Cerebellar nuclear complex (tissue), 1 donor: ENCODE data around the gene UBAC1.
"Not testable (repeated sequence)": the region's sequence is repeated elsewhere in the genome, so short reads cannot be mapped to it uniquely, and the experiment has no call there.

ENCODE experiments used
- DNase-seq, 2 experiments: peaks; one replicate each; lab custom pipeline; 2025; lab: John Stamatoyannopoulos, UW

UBAC1 gene

GRCh38 chr9:135959814-135960213, 1.4 kb downstream of the UBAC1 start:
- no peak for DNase-seq

- DNase-seq, result no peak
Measured at GRCh38 chr9:135958485-135958884, 2.7 kb downstream of the UBAC1 start.

DNA sequence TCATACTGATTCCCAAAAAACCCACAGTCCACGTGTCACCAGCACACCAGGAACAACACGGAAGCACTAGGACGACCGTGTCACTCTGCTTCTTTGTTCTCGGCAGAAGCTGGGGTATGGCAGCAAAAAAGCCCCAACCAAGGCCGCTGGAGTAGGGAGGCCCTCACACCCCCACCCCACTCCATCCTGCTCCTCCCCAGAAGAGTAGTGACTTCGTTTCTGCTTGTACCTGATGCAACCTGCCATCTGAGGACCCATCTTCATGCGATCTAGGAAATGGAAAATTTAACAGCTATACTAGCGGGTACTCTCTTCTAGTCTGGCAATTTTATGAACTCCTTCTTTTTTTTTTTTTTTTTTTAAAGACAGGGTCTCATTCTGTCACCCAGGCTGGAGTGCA, 3.7 kb downstream of the UBAC1 start:
- DNase-seq, result no peak

DNA sequence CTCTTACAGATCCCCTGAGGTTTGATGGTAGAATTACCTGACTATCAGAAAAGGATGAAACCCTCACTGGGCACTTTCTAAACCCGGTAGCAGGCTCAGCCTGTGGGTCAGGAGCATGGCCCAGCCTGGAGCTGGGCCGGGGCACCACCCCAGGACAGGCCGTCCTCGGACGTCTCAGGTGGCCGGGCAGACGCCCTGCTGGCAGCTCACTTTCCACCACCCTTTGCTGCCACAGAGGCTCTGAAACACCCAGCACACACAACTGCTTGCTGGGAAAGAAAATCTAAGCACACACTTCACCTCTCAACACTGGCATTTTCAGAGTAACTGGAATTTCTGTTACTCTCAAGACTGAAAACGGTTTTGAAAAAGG, 4.4 kb downstream of the UBAC1 start:
- no peak for DNase-seq

DNA sequence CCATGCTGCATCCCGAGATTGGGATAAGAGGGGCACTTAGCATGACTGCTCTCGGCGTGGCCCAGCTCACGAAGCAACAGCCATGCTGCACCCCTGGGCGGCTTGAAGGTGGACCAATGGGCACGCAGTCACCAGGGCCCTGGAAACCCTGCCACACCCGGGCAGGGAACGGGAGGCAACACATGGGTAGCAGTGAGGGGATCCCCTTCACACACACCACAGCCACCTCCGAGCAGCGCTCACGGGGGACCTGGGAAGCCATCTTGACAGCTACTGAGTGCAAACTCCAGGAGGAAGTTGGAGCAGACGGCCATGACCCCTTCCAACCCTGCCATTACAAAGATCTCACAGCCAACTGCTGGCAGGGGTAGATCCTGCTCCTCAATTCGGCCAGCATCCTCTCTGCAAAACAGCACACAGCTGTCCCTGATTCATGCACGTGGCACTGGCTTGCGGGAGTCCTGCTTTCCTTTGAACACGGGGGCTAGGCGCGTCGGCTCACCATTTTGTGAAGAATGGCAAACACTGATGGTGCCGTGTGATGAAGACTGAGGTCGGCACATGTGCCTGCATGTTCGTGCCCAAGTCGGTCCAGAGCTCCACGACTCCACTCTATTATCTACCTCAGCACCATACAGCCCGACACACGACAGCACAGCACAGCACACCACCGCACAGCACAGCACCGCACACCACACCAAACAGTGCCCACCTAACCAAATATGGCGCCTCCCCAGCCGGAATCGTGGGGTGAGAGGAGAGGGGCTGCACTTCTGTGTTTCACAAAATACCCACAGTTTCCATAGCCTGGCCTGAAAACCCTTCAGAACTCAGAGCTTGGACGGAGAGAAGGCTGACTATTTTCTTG, 5.0 kb downstream of the UBAC1 start:
- no peak for DNase-seq

- no peak for DNase-seq
Measured at GRCh38 chr9:135952664-135953206, 8.4 kb downstream of the UBAC1 start.

DNA sequence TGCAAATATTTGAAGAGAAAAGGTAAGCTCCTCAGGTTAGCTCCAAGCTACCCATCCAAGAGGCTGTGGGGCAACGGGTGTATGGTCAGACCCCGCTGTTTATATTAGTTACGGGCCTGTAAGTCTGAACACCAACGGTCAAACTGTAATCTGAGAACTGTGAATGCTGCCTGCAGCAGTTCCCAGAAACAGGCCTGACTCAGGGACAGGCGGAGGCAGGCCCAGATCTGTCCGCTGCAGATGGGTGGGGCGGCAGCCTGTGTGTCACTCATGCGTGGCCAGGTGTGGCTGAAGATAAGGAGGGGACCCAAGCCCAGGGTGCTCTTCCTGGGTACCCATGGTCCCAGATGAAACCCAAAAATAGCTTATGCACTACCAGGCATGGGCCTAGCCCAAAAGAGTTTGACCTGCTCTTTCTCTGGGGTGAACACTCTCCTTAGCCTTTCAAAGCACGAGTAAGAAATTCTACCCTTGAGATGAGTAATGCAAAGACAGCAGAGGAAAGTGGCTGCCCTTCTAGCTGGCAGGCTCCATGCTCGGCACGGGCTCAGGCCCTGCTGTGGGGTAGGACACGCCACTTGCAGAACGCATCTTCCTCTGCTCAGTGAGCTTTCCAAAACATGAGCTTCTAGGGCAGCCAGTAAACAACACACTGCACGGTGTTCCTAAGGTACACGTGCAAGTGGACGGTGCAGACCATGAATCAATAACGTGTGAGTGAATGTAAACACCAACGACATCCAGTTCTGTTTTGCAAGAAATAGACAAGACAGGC, 9.1 kb downstream of the UBAC1 start:
- DNase-seq, result no peak

- DNase-seq, result not testable (repeated sequence)
Measured at GRCh38 chr9:135951310-135951709, 9.9 kb downstream of the UBAC1 start.

DNA sequence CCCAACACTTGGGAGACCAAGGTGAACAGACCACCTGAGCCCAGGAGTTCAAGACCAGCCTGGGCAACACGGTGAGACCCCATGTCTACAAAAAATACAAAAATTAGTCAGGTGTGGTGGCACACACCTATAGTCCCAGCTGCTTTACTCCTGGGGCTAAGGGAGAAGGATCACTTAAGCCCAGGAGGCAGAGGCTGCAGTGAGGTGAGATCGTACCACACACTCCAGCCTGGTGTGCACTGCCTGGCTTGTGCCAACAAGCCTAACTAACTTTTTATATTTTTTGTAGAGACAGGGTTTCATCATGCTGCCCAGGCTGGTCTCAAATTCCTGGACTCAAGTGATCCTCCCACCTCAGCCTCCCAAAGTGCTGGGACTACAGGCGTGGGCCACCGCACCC, 10.3 kb downstream of the UBAC1 start:
- not testable (repeated sequence) for DNase-seq

DNA sequence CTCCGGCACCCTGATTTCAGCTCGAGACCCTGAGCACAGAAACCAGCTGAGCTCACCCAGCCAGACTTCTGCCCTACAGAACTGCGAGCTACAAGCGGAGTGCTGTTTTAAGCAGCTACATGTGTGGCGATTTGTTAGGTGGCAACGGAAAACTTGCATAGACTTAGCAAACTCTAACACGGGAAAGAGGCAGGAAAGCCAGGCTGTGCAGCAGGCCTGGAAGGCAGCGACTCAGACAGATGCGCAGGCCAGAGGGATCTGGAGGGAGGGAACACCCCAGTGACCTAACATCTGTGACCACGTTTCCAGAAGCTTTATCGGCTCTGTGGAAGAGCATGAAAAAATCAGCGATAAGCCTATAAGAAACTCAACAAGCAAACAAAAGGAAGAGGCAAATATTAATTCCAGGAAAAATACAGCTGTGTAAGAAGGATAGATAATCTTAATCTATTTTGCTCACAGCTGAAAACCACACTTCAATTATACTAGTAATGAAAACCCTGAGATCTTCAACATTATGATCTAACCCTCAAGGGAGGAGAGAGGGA, 11.0 kb downstream of the UBAC1 start:
- no peak for DNase-seq

DNA sequence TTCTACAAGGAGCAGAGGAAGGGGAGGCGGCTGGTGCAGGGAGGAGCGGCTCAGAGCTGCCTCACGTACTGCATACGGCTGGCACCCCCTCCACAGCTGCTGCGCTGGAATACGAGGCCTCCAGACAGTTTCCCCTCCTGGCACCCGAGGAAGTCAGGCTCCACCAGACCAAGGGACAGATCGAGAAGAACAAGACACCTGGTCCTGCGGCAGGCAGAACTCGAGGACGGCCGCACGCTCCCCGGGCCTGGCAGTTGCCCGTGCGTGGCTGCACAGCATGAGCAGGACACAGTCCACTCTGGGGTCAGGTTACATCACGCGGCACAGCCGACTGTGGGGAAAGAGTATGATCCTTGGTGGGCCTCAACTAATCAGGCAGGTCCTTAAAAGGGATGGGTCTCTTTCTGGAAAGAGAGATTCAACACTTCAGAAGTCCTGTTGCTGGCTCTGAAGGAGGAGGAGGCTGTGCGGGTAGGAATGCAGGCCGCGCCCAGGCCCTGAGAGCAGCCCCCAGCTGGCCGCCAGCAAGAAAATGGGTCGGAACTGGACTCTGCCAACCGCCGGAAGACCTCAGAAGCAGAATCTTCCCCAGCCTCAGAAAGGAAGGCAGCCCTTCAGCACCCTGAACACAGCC, 11.6 kb downstream of the UBAC1 start:
- no peak for DNase-seq

DNA sequence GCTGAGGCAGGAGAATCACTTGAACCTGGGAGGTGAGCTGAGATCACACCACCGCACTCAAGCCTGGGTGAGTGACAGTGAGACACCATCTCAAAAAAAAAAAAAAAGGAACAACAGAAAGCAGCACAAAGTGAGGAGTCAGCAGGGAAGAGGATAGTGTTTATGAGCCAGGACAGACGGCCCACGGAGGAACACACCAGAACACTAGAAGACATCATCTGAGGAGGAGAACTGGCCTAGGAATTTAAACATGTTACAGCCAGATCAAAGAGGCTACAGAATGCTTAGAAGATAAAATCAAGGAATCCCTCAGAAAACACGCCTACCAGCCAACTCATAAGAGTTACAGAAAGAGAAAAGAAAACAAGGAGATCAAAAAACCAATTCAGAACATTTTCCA, 12.2 kb downstream of the UBAC1 start:
- DNase-seq, result no peak

DNA sequence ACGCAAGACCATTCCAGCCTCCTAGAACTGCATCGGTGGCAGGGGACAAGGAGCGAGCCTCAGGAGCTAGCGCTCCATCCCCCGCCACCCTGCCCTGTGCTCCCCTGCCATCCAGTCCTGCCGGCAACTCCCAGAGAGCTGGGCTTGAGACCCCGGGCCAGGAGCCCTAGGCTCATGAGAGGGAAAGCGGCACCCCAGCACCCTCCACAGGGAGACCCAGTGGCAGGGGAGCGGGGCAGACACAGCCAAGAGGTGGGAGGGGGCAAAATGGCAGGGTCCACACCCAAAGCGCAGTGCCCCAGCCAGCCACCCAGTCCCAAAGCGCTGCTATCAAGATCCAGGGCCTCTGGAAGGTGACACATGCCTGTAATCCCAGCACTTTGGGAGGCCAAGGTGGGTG, 12.7 kb downstream of the UBAC1 start:
- no peak for DNase-seq

DNA sequence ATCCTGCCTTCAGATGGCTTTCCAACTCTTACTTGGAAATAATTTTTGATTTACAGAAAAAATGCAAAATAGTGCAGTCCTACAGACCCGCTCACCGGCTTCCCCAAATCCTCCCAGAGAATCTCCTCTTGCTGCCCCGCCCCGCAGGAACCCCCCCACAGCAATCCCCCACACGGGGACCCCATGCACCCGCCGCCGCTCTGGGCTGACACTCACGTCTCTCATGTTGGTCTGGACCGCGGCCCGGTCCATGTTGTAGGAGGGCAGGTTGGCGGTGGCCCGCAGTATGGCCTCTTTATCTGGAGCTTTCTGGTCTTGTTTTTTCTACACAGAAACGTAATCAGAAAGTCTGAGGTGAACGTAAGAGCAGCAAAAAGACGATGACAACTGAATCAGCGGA, 13.6 kb downstream of the UBAC1 start:
- no peak for DNase-seq

GRCh38 chr9:135947105-135947504, 14.1 kb downstream of the UBAC1 start:
- not testable (repeated sequence) for DNase-seq

DNA sequence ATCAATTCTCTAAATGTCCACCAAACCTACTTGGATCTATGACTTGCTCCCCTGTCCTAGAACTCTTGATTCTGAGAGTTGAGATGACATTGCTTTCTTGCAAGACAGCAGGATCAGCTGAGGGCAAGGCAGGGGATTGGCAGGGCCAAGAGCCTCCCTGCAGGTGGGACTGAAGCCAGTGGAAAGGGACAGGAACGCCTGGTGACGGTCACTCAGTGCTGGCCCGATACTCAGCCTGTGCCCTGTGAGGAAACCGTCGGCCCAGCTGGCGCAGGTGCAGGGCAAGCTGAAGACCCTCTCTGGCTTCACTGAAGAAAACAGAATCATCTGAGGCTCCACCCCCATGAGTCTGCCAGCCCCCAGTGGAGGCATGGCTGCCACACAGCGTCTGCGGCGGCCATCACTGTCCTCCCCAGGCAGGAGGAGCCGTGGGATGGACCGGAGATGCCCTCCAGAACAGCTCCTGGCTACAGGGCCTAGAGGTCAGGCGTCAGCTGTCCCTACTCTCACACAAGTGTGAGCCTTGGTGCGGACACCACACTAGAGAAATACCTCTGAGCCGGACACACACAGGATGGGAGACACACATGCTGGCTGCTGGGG, 14.7 kb downstream of the UBAC1 start:
- no peak for DNase-seq

- DNase-seq, result no peak
Measured at GRCh38 chr9:135945969-135946368, 15.2 kb downstream of the UBAC1 start.

- no peak for DNase-seq
Measured at GRCh38 chr9:135944444-135945252, 16.5 kb downstream of the UBAC1 start.

DNA sequence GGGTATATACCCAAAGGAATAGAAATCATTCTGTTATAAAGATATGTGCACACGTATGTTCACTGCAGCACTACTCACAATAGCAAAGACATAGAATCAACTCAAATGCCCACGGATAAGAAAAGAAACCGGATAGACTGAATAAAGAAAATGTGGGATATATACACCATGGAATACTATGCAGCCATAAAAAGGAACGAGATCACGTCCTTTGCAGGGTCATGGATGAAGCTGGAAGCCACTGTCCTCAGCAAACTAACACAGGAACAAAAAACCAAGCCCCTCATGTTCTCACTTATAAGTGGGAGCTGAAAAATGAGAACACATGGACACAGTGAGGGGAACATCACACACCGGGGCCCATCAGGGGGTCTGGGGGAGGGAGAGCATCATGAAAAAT, 17.6 kb downstream of the UBAC1 start:
- DNase-seq, result not testable (repeated sequence)

DNA sequence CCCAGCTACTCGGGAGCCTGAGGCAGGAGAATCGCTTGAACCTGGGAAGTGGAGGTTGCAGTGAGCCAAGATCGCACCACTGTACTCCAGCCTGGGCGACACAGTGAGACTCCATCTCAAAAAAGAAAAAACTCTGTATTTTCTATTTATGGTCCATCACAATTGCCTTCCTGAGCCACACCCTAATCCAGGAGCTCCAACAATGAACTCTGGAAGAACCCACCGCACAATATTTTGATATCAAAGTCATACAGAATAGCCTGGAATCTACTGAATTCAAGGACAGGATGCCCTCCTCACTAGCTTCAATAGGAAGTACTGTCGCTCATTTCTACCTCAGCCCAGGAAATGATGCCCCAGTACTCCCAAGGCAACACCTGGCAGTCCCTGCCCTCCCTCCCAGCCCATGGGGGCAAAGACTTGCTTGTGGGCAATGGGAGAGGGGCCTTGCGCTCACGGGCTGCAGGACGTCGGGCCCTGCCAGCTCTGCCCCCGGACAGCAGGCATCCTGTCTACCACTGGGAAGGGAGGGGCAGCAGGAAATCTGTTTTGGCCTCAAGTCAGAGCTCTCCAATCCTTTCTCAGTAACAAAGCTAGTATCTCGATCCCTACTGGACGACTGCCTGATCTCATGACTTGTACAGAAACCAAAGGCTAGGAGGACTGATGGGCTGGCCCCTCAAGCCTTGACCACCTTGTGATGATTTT, 19.7 kb downstream of the UBAC1 start:
- DNase-seq, result no peak
